OCI-LY7 (cell line): ENCODE data around the gene FOXN4.

Experiments
- CTCF ChIP-seq: fragments of 200-600 bp; sonication (generic); conservative IDR thresholded peaks from 2 replicates; pipeline ENCODE4 v1.5.1; 2014; ENCODE audit warnings: mild to moderate bottlenecking, antibody characterized with exemption, low read length, moderate library complexity, mixed read lengths
- EZH2phosphoT487 ChIP-seq: fragments of 200-600 bp; sonication (generic); IDR thresholded peaks from 2 replicates; pipeline ENCODE4 v1.6.1; 2018; ENCODE audit warnings: low read depth, borderline replicate concordance, mild to moderate bottlenecking, mixed run types, antibody characterized with exemption, low read length, moderate library complexity, mixed read lengths

DNA sequence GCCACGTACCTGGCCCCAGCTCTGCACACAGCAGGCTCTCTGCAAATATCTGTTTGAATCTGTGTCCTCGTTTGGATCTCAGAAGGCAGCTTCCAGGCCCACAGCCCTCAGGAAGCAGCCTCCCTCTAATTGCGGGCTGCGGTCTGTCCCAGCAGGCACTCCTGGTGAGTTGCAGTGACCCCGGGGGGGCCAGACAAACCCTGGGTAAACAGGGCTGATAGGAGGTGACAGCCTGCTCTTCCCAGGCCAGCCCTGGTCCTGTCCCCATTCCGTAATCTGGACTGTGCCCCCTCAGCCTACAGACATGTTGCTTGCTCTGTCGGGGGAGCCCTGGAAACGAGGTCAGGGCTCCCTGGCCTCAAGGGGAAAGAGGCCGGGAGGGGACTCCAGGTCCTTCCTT, 2.0 kb downstream of the FOXN4 start:
- no peak for TF ChIP-seq EZH2phosphoT487
- TF ChIP-seq CTCF = no peak
